H9 (cell line): ENCODE results near the gene IGSF1. TPM values are rescaled to one million over a fixed set of nuclear protein-coding genes. Genes with fewer than 3 reads are reported as not detected.

Experiments used
- DNase-seq: peaks from one replicate; pipeline ENCODE4 v3.0.0-alpha.2; 2017
- H2AFZ ChIP-seq: one replicate; pipeline ENCODE4 v1.6.1; 2013; ENCODE audit warnings: mild to moderate bottlenecking, low read length, control low read depth, moderate library complexity
- H2AK5ac ChIP-seq: 2 replicates; pipeline ENCODE4 v1.6.1; 2013; ENCODE audit warnings: low read length, control low read depth, mixed read lengths; ENCODE audit not compliant: insufficient read length
- H2BK120ac ChIP-seq: one replicate; pipeline ENCODE4 v1.6.1; 2013; ENCODE audit warnings: low read depth, mild to moderate bottlenecking, low read length, control low read depth, inconsistent platforms; ENCODE audit not compliant: poor library complexity, severe bottlenecking
- H2BK12ac ChIP-seq: 2 replicates; pipeline ENCODE4 v1.6.1; 2013; ENCODE audit warnings: low read length, control low read depth, mixed read lengths, low read depth; ENCODE audit not compliant: insufficient read length
- H2BK15ac ChIP-seq: 2 replicates; pipeline ENCODE4 v1.6.1; 2013; ENCODE audit warnings: low read depth, low read length, control low read depth
- H2BK20ac ChIP-seq: one replicate; pipeline ENCODE4 v1.6.1; 2013; ENCODE audit warnings: low read depth, mild to moderate bottlenecking, low read length, control low read depth, inconsistent platforms; ENCODE audit not compliant: poor library complexity, severe bottlenecking
- H2BK5ac ChIP-seq: 2 replicates; pipeline ENCODE4 v1.6.1; 2013; ENCODE audit warnings: low read length, control low read depth, mixed read lengths; ENCODE audit not compliant: insufficient read length
- H3K14ac ChIP-seq: 2 replicates; pipeline ENCODE4 v1.6.1; 2013; ENCODE audit warnings: low read length, control low read depth; ENCODE audit not compliant: insufficient read depth
- H3K18ac ChIP-seq: 2 replicates; pipeline ENCODE4 v1.6.1; 2013; ENCODE audit warnings: low read depth, mild to moderate bottlenecking, mixed read lengths, low read length, control low read depth; ENCODE audit not compliant: insufficient read length
- H3K23ac ChIP-seq: 2 replicates; pipeline ENCODE4 v1.6.1; 2013; ENCODE audit warnings: low read length, control low read depth, mixed read lengths, low read depth; ENCODE audit not compliant: insufficient read length
- H3K23me2 ChIP-seq: 2 replicates; pipeline ENCODE4 v1.6.1; 2013; ENCODE audit warnings: low read depth, mild to moderate bottlenecking, mixed read lengths, low read length, control low read depth; ENCODE audit not compliant: insufficient read length, poor library complexity, severe bottlenecking
- H3K27ac ChIP-seq: 2 replicates; pipeline ENCODE4 v1.5.1; 2013; ENCODE audit warnings: low read length, control low read depth, mixed read lengths, low read depth; ENCODE audit not compliant: insufficient read length
- H3K27me3 ChIP-seq: 2 replicates; pipeline ENCODE4 v1.6.1; 2013; ENCODE audit warnings: low read length, control low read depth, inconsistent platforms; ENCODE audit not compliant: insufficient read depth
- H3K4ac ChIP-seq: 2 replicates; pipeline ENCODE4 v1.6.1; 2013; ENCODE audit warnings: low read depth, mild to moderate bottlenecking, control low read depth, inconsistent platforms, low read length, moderate library complexity
- H3K4me1 ChIP-seq: 2 replicates; pipeline ENCODE4 v1.6.1; 2013; ENCODE audit warnings: low read length, control low read depth, inconsistent platforms; ENCODE audit not compliant: insufficient read depth
- H3K4me2 ChIP-seq: 2 replicates; pipeline ENCODE4 v1.6.1; 2013; ENCODE audit warnings: low read length, control low read depth, mixed read lengths; ENCODE audit not compliant: insufficient read length, insufficient read depth
- H3K56ac ChIP-seq: 2 replicates; pipeline ENCODE4 v1.6.1; 2013; ENCODE audit warnings: low read depth, mild to moderate bottlenecking, mixed read lengths, low read length, control low read depth; ENCODE audit not compliant: insufficient read length
- H3K79me1 ChIP-seq: 2 replicates; pipeline ENCODE4 v1.6.1; 2013; ENCODE audit warnings: low read depth, mild to moderate bottlenecking, moderate library complexity, low read length, control low read depth, inconsistent platforms; ENCODE audit not compliant: insufficient read depth, poor library complexity, severe bottlenecking
- H3K79me2 ChIP-seq: 2 replicates; pipeline ENCODE4 v1.6.1; 2013; ENCODE audit warnings: low read length, control low read depth, inconsistent platforms; ENCODE audit not compliant: insufficient read depth
- H3K9ac ChIP-seq: 2 replicates; pipeline ENCODE4 v1.6.1; 2013; ENCODE audit warnings: low read length, control low read depth, mixed read lengths; ENCODE audit not compliant: insufficient read length; ENCODE audit errors: extremely low read depth
- H3K9me3 ChIP-seq: one replicate; pipeline ENCODE4 v1.6.1; 2013; ENCODE audit warnings: low read depth, low read length, inconsistent platforms; ENCODE audit not compliant: control insufficient read depth
- H3T11ph ChIP-seq: one replicate; pipeline ENCODE4 v1.6.1; 2013; ENCODE audit warnings: mild to moderate bottlenecking, low read length, control low read depth, inconsistent platforms
- H4K20me1 ChIP-seq: one replicate; pipeline ENCODE4 v1.6.1; 2013; ENCODE audit not compliant: control insufficient read depth, insufficient read length, insufficient read depth
- H4K5ac ChIP-seq: 2 replicates; pipeline ENCODE4 v1.6.1; 2013; ENCODE audit warnings: low read depth, mild to moderate bottlenecking, mixed read lengths, low read length, control low read depth; ENCODE audit not compliant: insufficient read length
- H4K8ac ChIP-seq: replicated peaks from 2 replicates; pipeline ENCODE4 v1.6.1; 2013; ENCODE audit warnings: low read length, control low read depth, mixed read lengths, low read depth; ENCODE audit not compliant: insufficient read length
- H4K91ac ChIP-seq: 2 replicates; pipeline ENCODE4 v1.6.1; 2013; ENCODE audit warnings: low read depth, mild to moderate bottlenecking, moderate library complexity, mixed read lengths, low read length, control low read depth; ENCODE audit not compliant: insufficient read length
- H3K27ac Mint-ChIP-seq, 3 experiments: 2 replicates in 2 of 3; 3 replicates in 1 of 3; pipeline ENCODE4 v1.8.0; 2020 to 2021; ENCODE audit warnings: mixed read lengths in 3 of 3, mild to moderate bottlenecking in 1 of 3, moderate library complexity in 1 of 3
- H3K27me3 Mint-ChIP-seq: 2 replicates; pipeline ENCODE4 v1.8.0; 2021; ENCODE audit warnings: low read depth, mild to moderate bottlenecking, moderate library complexity, mixed read lengths
- H3K36me3 Mint-ChIP-seq, 3 experiments: 2 replicates in 2 of 3; 3 replicates in 1 of 3; pipeline ENCODE4 v1.8.0; 2020 to 2021; ENCODE audit warnings: low read depth in 3 of 3, mixed read lengths in 3 of 3; ENCODE audit not compliant: insufficient read depth in 1 of 3
- H3K4me1 Mint-ChIP-seq, 2 experiments: 2 replicates each; pipeline ENCODE4 v1.8.0; 2020; ENCODE audit warnings: mixed read lengths in 2 of 2
- H3K4me3 Mint-ChIP-seq, 2 experiments: 2 replicates in 1 of 2; 3 replicates in 1 of 2; pipeline ENCODE4 v1.8.0; 2020 to 2021; ENCODE audit warnings: mild to moderate bottlenecking in 2 of 2, mixed read lengths in 2 of 2, moderate library complexity in 1 of 2
- H3K9me3 Mint-ChIP-seq, 2 experiments: 2 replicates in 1 of 2; 3 replicates in 1 of 2; pipeline ENCODE4 v1.8.0; 2020; ENCODE audit warnings: mild to moderate bottlenecking in 2 of 2, mixed read lengths in 2 of 2, moderate library complexity in 1 of 2
- WGBS: extraction: QIAGEN DNeasy Blood & Tissue Kit; methylation state at CpG from one replicate; pipeline ENCODE4 v1.1.7; 2013; ENCODE audit warnings: missing lambda C conversion rate, low lambda C conversion rate, mixed read lengths; ENCODE audit not compliant: insufficient read length; ENCODE audit errors: extremely low coverage; 5-methylcytosine and 5-hydroxymethylcytosine counted together
- total RNA-seq: library from RNA; stranded (reverse); gene quantifications from 2 replicates; pipeline ENCODE4 v1.2.1, GENCODE V29; 2021
- TF ChIP-seq, protein P1 (sequence below): fragments of 200-600 bp; sonication (generic); conservative IDR thresholded peaks from 3 replicates; pipeline ENCODE4 v1.8.0; 2021; ENCODE audit warnings: antibody characterized with exemption, mild to moderate bottlenecking

IGSF1 gene
- total RNA-seq, 1 experiment from 2014 or later: 12.5 TPM

GRCh38 chrX:131264053-131264452, 25.1 kb downstream of the IGSF1 start:
- H2BK20ac ChIP-seq: peak overlapping the region; percentile 78

More at GRCh38 chrX:131264053-131264452, 25.1 kb downstream of the IGSF1 start:
- H3K27ac ChIP-seq: no peak overlapping the region
- no peak overlapping the region for H4K91ac ChIP-seq
- H3K9ac ChIP-seq: no peak overlapping the region
- no peak overlapping the region for H2AK5ac ChIP-seq
- H3K4me1 Mint-ChIP-seq: peaks cover 18 to 23% of the 10 kb centered on the region in 2 experiments
- H2BK120ac ChIP-seq: no peak overlapping the region
- no peak overlapping the region for H3K4ac ChIP-seq
- H3K23me2 ChIP-seq: no peaks in the 10 kb centered on the region
- no CpG with 5 or more reads among the region's 2 CpGs for WGBS
- no peaks in the 10 kb centered on the region for H3K9me3 ChIP-seq
- H4K20me1 ChIP-seq: no peaks in the 10 kb centered on the region
- no peak overlapping the region for H4K5ac ChIP-seq
- H3K23ac ChIP-seq: no peak overlapping the region
- H3K79me2 ChIP-seq: no peaks in the 10 kb centered on the region
- no peak overlapping the region for H3K27ac Mint-ChIP-seq
- no peak overlapping the region for H2AFZ ChIP-seq
- H3K27me3 Mint-ChIP-seq: no peaks in the 10 kb centered on the region
- no peaks in the 10 kb centered on the region for H3K27me3 ChIP-seq
- no peak overlapping the region for H2BK12ac ChIP-seq
- H3K14ac ChIP-seq: no peak overlapping the region
- no peak overlapping the region for H3T11ph ChIP-seq
- no peaks in the 10 kb centered on the region for H3K79me1 ChIP-seq
- H3K4me1 ChIP-seq: peaks cover 4% of the 10 kb centered on the region; the same call in 1 of the 2 replicates
- no peak overlapping the region for H3K18ac ChIP-seq
- no peak overlapping the region for H2BK5ac ChIP-seq
- H3K36me3 Mint-ChIP-seq: no peaks in the 10 kb centered on the region
- H4K8ac ChIP-seq: no peak overlapping the region
- no peaks in the 10 kb centered on the region for H3K9me3 Mint-ChIP-seq
- H3K56ac ChIP-seq: no peak overlapping the region
- no peak overlapping the region for H3K4me2 ChIP-seq
- DNase-seq: no peak
- H2BK15ac ChIP-seq: no peak overlapping the region; the same call in 1 of the 2 replicates
- TF ChIP-seq, protein P1, sequence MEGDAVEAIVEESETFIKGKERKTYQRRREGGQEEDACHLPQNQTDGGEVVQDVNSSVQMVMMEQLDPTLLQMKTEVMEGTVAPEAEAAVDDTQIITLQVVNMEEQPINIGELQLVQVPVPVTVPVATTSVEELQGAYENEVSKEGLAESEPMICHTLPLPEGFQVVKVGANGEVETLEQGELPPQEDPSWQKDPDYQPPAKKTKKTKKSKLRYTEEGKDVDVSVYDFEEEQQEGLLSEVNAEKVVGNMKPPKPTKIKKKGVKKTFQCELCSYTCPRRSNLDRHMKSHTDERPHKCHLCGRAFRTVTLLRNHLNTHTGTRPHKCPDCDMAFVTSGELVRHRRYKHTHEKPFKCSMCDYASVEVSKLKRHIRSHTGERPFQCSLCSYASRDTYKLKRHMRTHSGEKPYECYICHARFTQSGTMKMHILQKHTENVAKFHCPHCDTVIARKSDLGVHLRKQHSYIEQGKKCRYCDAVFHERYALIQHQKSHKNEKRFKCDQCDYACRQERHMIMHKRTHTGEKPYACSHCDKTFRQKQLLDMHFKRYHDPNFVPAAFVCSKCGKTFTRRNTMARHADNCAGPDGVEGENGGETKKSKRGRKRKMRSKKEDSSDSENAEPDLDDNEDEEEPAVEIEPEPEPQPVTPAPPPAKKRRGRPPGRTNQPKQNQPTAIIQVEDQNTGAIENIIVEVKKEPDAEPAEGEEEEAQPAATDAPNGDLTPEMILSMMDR: peak; percentile 41; the same call in 2 of the 3 replicates
- no peak overlapping the region for H3K4me3 Mint-ChIP-seq
